CD4-positive, alpha-beta memory T cell (primary cell): ENCODE measurements around the gene EHMT2. TPM values are rescaled to one million over a fixed set of nuclear protein-coding genes. Genes with fewer than 3 reads are reported as not detected.
"Not testable (repeated sequence)": the region's sequence is repeated elsewhere in the genome, so short reads cannot be mapped to it uniquely, and the experiment has no call there.

Experiments used
- CTCF ChIA-PET: fragments of 350-600 bp; sonication (Branson Sonifier 250); formaldehyde crosslinking; loops from one replicate; lab custom pipeline; 2021; ENCODE audit warnings: inconsistent platforms; ENCODE audit not compliant: partially characterized antibody; lab: Charles Lee
- POLR2A ChIA-PET: fragments of 350-600 bp; sonication (Branson Sonifier 250); formaldehyde crosslinking; loops from one replicate; lab custom pipeline; 2021; ENCODE audit not compliant: partially characterized antibody; lab: Charles Lee
- DNase-seq, 5 donors: peaks; one replicate each; pipeline versions ENCODE4 v3.0.0 to v3.0.0-alpha.2; 2020 to 2022; ENCODE audit warnings: mixed read lengths in 1 of 5
- H3K27ac ChIP-seq: one replicate; pipeline ENCODE4 v1.7.0; 2013; ENCODE audit warnings: low read depth, low read length
- H3K27me3 ChIP-seq: 2 replicates; pipeline ENCODE4 v1.7.0; 2013; ENCODE audit warnings: mild to moderate bottlenecking, low read length, moderate library complexity; ENCODE audit not compliant: insufficient read depth
- H3K36me3 ChIP-seq: 2 replicates; pipeline ENCODE4 v1.7.0; 2013; ENCODE audit warnings: mild to moderate bottlenecking, low read length, moderate library complexity; ENCODE audit not compliant: insufficient read depth
- H3K4me1 ChIP-seq: 2 replicates; pipeline ENCODE4 v1.7.0; 2013; ENCODE audit warnings: mild to moderate bottlenecking, low read length, moderate library complexity; ENCODE audit not compliant: insufficient read depth
- H3K4me3 ChIP-seq, 2 donors: one replicate each; pipeline ENCODE4 v1.7.0; 2013; ENCODE audit warnings: low read length in 2 of 2, mild to moderate bottlenecking in 1 of 2
- H3K9me3 ChIP-seq, 2 donors: one replicate each; pipeline ENCODE4 v1.7.0; 2013; ENCODE audit warnings: low read length in 2 of 2, control low read depth in 1 of 2; ENCODE audit not compliant: control insufficient read depth in 1 of 2
- H3K27ac Mint-ChIP-seq, 7 donors: one replicate each; pipeline ENCODE4 v1.8.0; 2020 to 2021; ENCODE audit warnings: mixed read lengths in 7 of 7, mild to moderate bottlenecking in 6 of 7, inconsistent platforms in 3 of 7, moderate library complexity in 3 of 7
- H3K27me3 Mint-ChIP-seq, 2 donors: one replicate each; pipeline ENCODE4 v1.8.0; 2020 to 2021; ENCODE audit warnings: mixed read lengths in 2 of 2
- H3K36me3 Mint-ChIP-seq, 2 donors: one replicate each; pipeline ENCODE4 v1.8.0; 2020 to 2021; ENCODE audit warnings: mixed read lengths in 2 of 2, inconsistent platforms in 1 of 2, mild to moderate bottlenecking in 1 of 2
- H3K4me1 Mint-ChIP-seq, 4 donors: one replicate each; pipeline ENCODE4 v1.8.0; 2020 to 2021; ENCODE audit warnings: mixed read lengths in 4 of 4, mild to moderate bottlenecking in 1 of 4
- H3K4me3 Mint-ChIP-seq, 8 donors: one replicate each; pipeline ENCODE4 v1.8.0; 2020 to 2021; ENCODE audit warnings: mixed read lengths in 8 of 8, mild to moderate bottlenecking in 7 of 8, moderate library complexity in 6 of 8, inconsistent platforms in 3 of 8
- H3K9me3 Mint-ChIP-seq, 8 donors: one replicate each; pipeline ENCODE4 v1.8.0; 2020 to 2021; ENCODE audit warnings: mixed read lengths in 8 of 8, mild to moderate bottlenecking in 5 of 8, inconsistent platforms in 3 of 8, moderate library complexity in 1 of 8
- intact Hi-C: fragments of 100-400 bp; cut with micrococcal nuclease; formaldehyde crosslinking; loops from one replicate; pipeline ENCODE4 v1.15.1; 2023
- polyA plus RNA-seq, 2 donors: library from polyadenylated mRNA; unstranded; fragments of 300-500 nt; fragmentation: Illumina TruSeq; gene quantifications; one replicate each; pipeline ENCODE4 v1.2.3, GENCODE V29; 2021
- total RNA-seq, 2 experiments: library from RNA; stranded (reverse); gene quantifications; one replicate each; pipeline ENCODE4 v1.2.3, GENCODE V29; 2021

EHMT2 gene
- total and polyA plus RNA-seq, 4 experiments from 2014 or later = 24.1 to 82.1 (median 63.5) TPM

DNA sequence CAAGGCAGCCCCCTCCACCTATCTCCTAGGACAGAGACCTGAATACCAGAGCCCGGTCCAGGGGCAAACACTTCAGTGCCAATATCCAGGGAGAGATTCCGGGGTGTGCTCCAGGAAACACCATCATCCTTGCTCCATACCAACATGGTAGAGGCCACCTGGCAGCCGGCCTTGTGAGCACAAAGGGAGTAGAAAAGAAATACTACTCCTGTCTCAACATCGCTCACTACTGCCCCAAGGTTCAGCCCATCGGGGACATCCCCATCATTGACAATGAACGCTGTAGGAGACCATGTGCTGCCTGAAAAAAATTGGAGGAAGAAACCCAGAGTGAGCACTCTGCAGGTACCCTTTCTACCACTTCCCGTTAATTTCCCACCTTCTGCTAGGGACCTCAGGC is 36.3 kb downstream of the EHMT2 start:
- Mint-ChIP-seq H3K4me1 (peaks cover 14 to 33% (median 23%) of the 10 kb centered on the region in 4 donors), H3K9me3 (peaks cover 0 to 2% (median 0%) of the 10 kb centered on the region in 8 donors), H3K36me3 (peaks cover 8 to 42% of the 10 kb centered on the region in 2 donors), H3K4me3 (peak overlapping the region in 7 of 8 donors; percentile 17 to 95 (median 91)), H3K27me3 (peaks cover 0 to 2% of the 10 kb centered on the region in 2 donors), H3K27ac (peak overlapping the region in 5 of 7 donors; percentile 42 to 97 (median 95))
- Histone ChIP-seq H3K27ac (no peak overlapping the region), H3K27me3 (no peaks in the 10 kb centered on the region), H3K36me3 (peaks cover 6% of the 10 kb centered on the region), H3K4me1 (peaks cover 16% of the 10 kb centered on the region), H3K4me3 (no peak overlapping the region), H3K9me3 (no peaks in the 10 kb centered on the region)
- CTCF ChIA-PET = no interaction called here
- POLR2A ChIA-PET = interaction anchor here (3.2 kb wide), 1 partner anchor 131 kb away, joined by 16 read pairs; the partner anchor contains the start of gene DDAH2
- no peak for DNase-seq
- intact Hi-C loops = loop anchor here (5.0 kb wide), 1 partner anchor 39 kb away; no protein-coding TSS in a partner anchor

DNA sequence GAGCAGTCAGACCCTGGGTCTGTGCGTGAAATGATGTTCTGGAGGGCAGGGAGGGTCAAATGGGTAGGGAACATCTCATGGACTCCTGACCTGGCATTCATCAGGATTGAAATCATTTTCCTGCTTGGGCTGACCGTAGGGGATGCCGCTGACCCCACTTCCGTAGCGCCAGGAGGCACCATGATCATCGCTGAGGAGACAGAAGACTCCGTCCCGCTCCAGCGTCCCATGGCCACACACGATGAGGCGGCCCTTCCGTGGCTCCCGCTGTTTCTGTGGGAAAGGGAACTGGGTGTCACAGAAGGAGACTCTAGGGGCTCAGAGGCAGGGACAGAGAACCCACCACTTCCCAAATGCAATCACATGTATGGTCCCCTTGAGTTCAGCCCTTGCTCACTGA is 37.1 kb downstream of the EHMT2 start:
- peaks cover 0 to 2% (median 0%) of the 10 kb centered on the region in 8 donors for H3K9me3 Mint-ChIP-seq
- H3K27me3 ChIP-seq = no peaks in the 10 kb centered on the region
- intact Hi-C loops = loop anchor here (5.0 kb wide), 1 partner anchor 38 kb away; no protein-coding TSS in a partner anchor
- no peak overlapping the region for H3K27ac ChIP-seq
- peaks cover 8 to 42% of the 10 kb centered on the region in 2 donors for H3K36me3 Mint-ChIP-seq
- peaks cover 6% of the 10 kb centered on the region for H3K36me3 ChIP-seq
- H3K4me1 ChIP-seq = peaks cover 16% of the 10 kb centered on the region
- H3K27me3 Mint-ChIP-seq = peaks cover 0 to 2% of the 10 kb centered on the region in 2 donors
- CTCF ChIA-PET = no interaction called here
- DNase-seq = no peak
- peak overlapping the region in 1 of 8 donors; percentile 60 for H3K4me3 Mint-ChIP-seq
- H3K9me3 ChIP-seq = no peaks in the 10 kb centered on the region
- H3K27ac Mint-ChIP-seq = peak overlapping the region in 2 of 7 donors; percentile 66 to 88
- H3K4me1 Mint-ChIP-seq = peaks cover 14 to 33% (median 23%) of the 10 kb centered on the region in 4 donors
- H3K4me3 ChIP-seq = no peak overlapping the region
- POLR2A ChIA-PET = no interaction called here

- Histone ChIP-seq H3K36me3 (peaks cover 6% of the 10 kb centered on the region), H3K9me3 (no peaks in the 10 kb centered on the region), H3K4me3 (no peak overlapping the region), H3K27ac (no peak overlapping the region), H3K4me1 (peaks cover 16% of the 10 kb centered on the region), H3K27me3 (no peaks in the 10 kb centered on the region)
- CTCF ChIA-PET = no interaction called here
- peak in 1 of 5 donors; percentile 46 for DNase-seq
- H3K36me3 Mint-ChIP-seq = peaks cover 8 to 42% of the 10 kb centered on the region in 2 donors
- peaks cover 0 to 2% (median 0%) of the 10 kb centered on the region in 8 donors for H3K9me3 Mint-ChIP-seq
- peaks cover 14 to 33% (median 23%) of the 10 kb centered on the region in 4 donors for H3K4me1 Mint-ChIP-seq
- peaks cover 0 to 2% of the 10 kb centered on the region in 2 donors for H3K27me3 Mint-ChIP-seq
- intact Hi-C loops = loop anchor here (5.0 kb wide), 1 partner anchor 38 kb away; no protein-coding TSS in a partner anchor
- H3K4me3 Mint-ChIP-seq = peak overlapping the region in 4 of 8 donors; percentile 25 to 76 (median 58)
- H3K27ac Mint-ChIP-seq = peak overlapping the region in 6 of 7 donors; percentile 23 to 88 (median 73)
- POLR2A ChIA-PET = no interaction called here
Measured at GRCh38 chr6:31859923-31860322, 37.6 kb downstream of the EHMT2 start.

DNA sequence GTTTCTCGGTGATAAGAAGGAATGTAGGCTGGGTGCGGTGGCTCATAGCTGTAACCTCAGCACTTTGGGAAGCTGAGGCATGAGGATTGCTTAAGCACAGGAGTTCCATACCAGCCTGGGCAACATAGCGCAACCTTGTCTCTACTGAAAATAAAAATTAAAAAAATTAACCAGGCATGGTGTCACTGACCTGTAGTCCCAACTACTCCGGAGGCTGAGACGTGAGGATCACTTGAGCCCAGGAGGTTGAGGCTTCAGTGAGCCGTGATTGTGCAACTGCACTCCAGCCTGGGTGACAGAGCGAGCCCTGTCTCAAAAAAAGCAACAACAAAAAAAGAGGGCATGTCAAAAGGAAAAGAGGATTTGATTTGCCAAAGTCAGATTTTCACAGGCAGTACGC is 38.8 kb downstream of the EHMT2 start:
- Mint-ChIP-seq H3K9me3 (no peaks in the 10 kb centered on the region), H3K36me3 (peaks cover 8 to 40% of the 10 kb centered on the region in 2 donors), H3K27ac (peak overlapping the region in 1 of 7 donors; percentile 48), H3K4me3 (no peak overlapping the region), H3K4me1 (peaks cover 11 to 25% (median 18%) of the 10 kb centered on the region in 4 donors), H3K27me3 (peaks cover 0 to 2% of the 10 kb centered on the region in 2 donors)
- CTCF ChIA-PET = no interaction called here
- intact Hi-C loops = no loop called here
- no peak overlapping the region for H3K4me3 ChIP-seq
- H3K9me3 ChIP-seq = no peaks in the 10 kb centered on the region
- no peaks in the 10 kb centered on the region for H3K27me3 ChIP-seq
- no peak overlapping the region for H3K27ac ChIP-seq
- H3K36me3 ChIP-seq = peaks cover 6% of the 10 kb centered on the region
- POLR2A ChIA-PET = interaction anchor here (0.9 kb wide), 1 partner anchor 19 kb away, joined by 3 read pairs; no protein-coding TSS in a partner anchor
- peaks cover 15% of the 10 kb centered on the region for H3K4me1 ChIP-seq
- no peak for DNase-seq

GRCh38 chr6:31857774-31858173 is 39.7 kb downstream of the EHMT2 start:
- DNase-seq = not testable (repeated sequence)

DNA sequence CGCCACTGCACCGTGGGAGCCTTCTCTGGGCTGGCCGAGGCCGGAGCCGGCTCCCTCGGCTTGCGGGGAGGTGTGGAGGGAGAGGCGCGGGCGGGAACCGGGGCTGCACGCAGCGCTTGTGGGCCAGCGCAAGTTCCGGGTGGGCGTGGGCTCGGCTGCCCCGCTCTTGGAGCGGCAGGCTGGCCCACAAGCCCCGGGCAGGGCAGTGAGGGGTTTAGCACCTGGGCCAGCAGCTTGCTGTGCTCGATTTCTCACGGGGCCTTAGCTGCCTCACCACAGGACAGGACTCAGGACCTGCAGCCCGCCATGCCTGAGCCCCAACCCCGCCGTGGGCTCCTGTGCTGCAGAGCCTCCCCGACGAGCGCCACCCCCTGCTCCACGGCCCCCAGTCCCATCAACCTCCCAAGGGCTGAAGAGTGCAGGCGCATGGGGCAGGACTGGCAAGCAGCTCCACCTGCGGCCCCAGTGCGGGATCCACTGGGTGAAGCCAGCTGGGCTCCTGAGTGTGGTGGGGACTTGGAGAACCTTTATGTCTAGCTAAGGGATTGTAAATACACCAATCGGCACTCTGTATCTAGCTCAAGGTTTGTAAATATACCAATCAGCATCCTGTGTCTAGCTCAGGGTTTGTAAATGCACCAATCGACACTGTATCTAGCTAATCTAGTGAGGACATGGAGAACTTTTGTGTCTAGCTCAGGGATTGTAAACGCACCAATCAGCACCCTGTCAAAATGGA is 45.3 kb downstream of the EHMT2 start:
- CTCF ChIA-PET, H3K36me3 ChIP-seq, POLR2A ChIA-PET, H3K27me3 ChIP-seq, H3K9me3 ChIP-seq, H3K4me1 ChIP-seq, H3K9me3 Mint-ChIP-seq, H3K27ac ChIP-seq, H3K27me3 Mint-ChIP-seq, H3K4me3 Mint-ChIP-seq, H3K4me3 ChIP-seq, H3K4me1 Mint-ChIP-seq, H3K36me3 Mint-ChIP-seq, intact Hi-C loops, DNase-seq: not testable (repeated sequence)
- peak overlapping the region in 1 of 7 donors; percentile 77 for H3K27ac Mint-ChIP-seq

More at GRCh38 chr6:31857774-31858173, 39.7 kb downstream of the EHMT2 start:
- Mint-ChIP-seq H3K4me1 (peaks cover 9 to 17% (median 13%) of the 10 kb centered on the region in 4 donors), H3K27ac (peak overlapping the region in 1 of 7 donors; percentile 7), H3K36me3 (peaks cover 8 to 35% of the 10 kb centered on the region in 2 donors)
- POLR2A ChIA-PET = interaction anchor here (1.1 to 1.3 kb wide), 2 partner anchors 11 to 44 kb away, joined by 4 to 5 read pairs; partner anchors contain the start of gene ZBTB12
- H3K4me3 Mint-ChIP-seq, H3K9me3 Mint-ChIP-seq, H3K4me3 ChIP-seq, H3K9me3 ChIP-seq, H3K4me1 ChIP-seq, H3K27me3 Mint-ChIP-seq, intact Hi-C loops, CTCF ChIA-PET, H3K36me3 ChIP-seq, H3K27me3 ChIP-seq, H3K27ac ChIP-seq: not testable (repeated sequence)

- no peaks in the 10 kb centered on the region for H3K27me3 Mint-ChIP-seq
Measured at GRCh38 chr6:31851485-31851832, 46.0 kb downstream of the EHMT2 start.

More at GRCh38 chr6:31851485-31851832, 46.0 kb downstream of the EHMT2 start:
- H3K4me1 ChIP-seq = no peaks in the 10 kb centered on the region
- H3K27ac Mint-ChIP-seq = peak overlapping the region in 1 of 7 donors; percentile 42
- POLR2A ChIA-PET = no interaction called here
- no peak overlapping the region for H3K4me3 ChIP-seq
- H3K36me3 ChIP-seq = no peaks in the 10 kb centered on the region
- H3K27me3 ChIP-seq = no peaks in the 10 kb centered on the region
- DNase-seq = no peak
- no peaks in the 10 kb centered on the region for H3K9me3 ChIP-seq
- no peak overlapping the region for H3K27ac ChIP-seq
- no peak overlapping the region for H3K4me3 Mint-ChIP-seq
- CTCF ChIA-PET = no interaction called here
- H3K4me1 Mint-ChIP-seq = no peaks in the 10 kb centered on the region
- H3K9me3 Mint-ChIP-seq = no peaks in the 10 kb centered on the region
- intact Hi-C loops = no loop called here
- H3K36me3 Mint-ChIP-seq = no peaks in the 10 kb centered on the region
